Endothelial cell (in vitro differentiated cells): Measurements from ENCODE around the gene GPLD1. TPM values are rescaled to one million over a fixed set of nuclear protein-coding genes. Genes with fewer than 3 reads are reported as not detected.

Experiments
- DNase-seq: peaks from one replicate; pipeline ENCODE4 v3.0.0; 2021; ENCODE audit warnings: low spot score
- H3K27ac Mint-ChIP-seq: one replicate; pipeline ENCODE4 v1.8.0; 2021; ENCODE audit warnings: mixed read lengths, inconsistent platforms; ENCODE audit not compliant: unreplicated experiment
- H3K27me3 Mint-ChIP-seq: one replicate; pipeline ENCODE4 v1.8.0; 2021; ENCODE audit warnings: mild to moderate bottlenecking, moderate library complexity, mixed read lengths, inconsistent platforms; ENCODE audit not compliant: unreplicated experiment
- H3K36me3 Mint-ChIP-seq: one replicate; pipeline ENCODE4 v1.8.0; 2021; ENCODE audit warnings: mild to moderate bottlenecking, low read depth, mixed read lengths, inconsistent platforms; ENCODE audit not compliant: unreplicated experiment
- H3K4me1 Mint-ChIP-seq: one replicate; pipeline ENCODE4 v1.8.0; 2021; ENCODE audit warnings: mild to moderate bottlenecking, mixed read lengths, inconsistent platforms; ENCODE audit not compliant: unreplicated experiment
- H3K4me3 Mint-ChIP-seq: one replicate; pipeline ENCODE4 v1.8.0; 2021; ENCODE audit warnings: mild to moderate bottlenecking, mixed read lengths, inconsistent platforms; ENCODE audit not compliant: unreplicated experiment
- H3K9me3 Mint-ChIP-seq: one replicate; pipeline ENCODE4 v1.8.0; 2021; ENCODE audit warnings: mixed read lengths, inconsistent platforms; ENCODE audit not compliant: unreplicated experiment
- CTCF ChIP-seq: fragments of 200-600 bp; sonication (generic); IDR thresholded peaks from one replicate; pipeline ENCODE4 v1.5.0; 2021; ENCODE audit warnings: antibody characterized with exemption; ENCODE audit not compliant: unreplicated experiment
- total RNA-seq: library from RNA; stranded (reverse); fragmentation: NEBNext Ultra II Directional; extraction: Animal tissue kit (Norgen Biotek cat#: 25700); gene quantifications from one replicate; pipeline ENCODE4 v1.2.1, GENCODE V29; 2021; ENCODE audit not compliant: unreplicated experiment

The GPLD1 gene
- total RNA-seq, 1 donor from 2014 or later, result 1.2 TPM

GRCh38 chr6:24394780-24395437, 94.5 kb downstream of the GPLD1 start:
- Mint-ChIP-seq H3K27ac (no peak overlapping the region), H3K4me3 (no peak overlapping the region), H3K27me3 (peaks cover 1% of the 10 kb centered on the region), H3K4me1 (peaks cover 7% of the 10 kb centered on the region), H3K36me3 (no peaks in the 10 kb centered on the region), H3K9me3 (no peaks in the 10 kb centered on the region)
- DNase-seq, result no peak
- no peak for TF ChIP-seq CTCF

GRCh38 chr6:24394061-24394779, 95.2 kb downstream of the GPLD1 start:
- Mint-ChIP-seq H3K27ac (no peak overlapping the region), H3K27me3 (peaks cover 1% of the 10 kb centered on the region), H3K4me3 (no peak overlapping the region), H3K4me1 (peaks cover under 1% of the 10 kb centered on the region), H3K36me3 (no peaks in the 10 kb centered on the region), H3K9me3 (no peaks in the 10 kb centered on the region)
- no peak for TF ChIP-seq CTCF
- no peak for DNase-seq

GRCh38 chr6:24391756-24392405, 97.5 kb downstream of the GPLD1 start:
- no peaks in the 10 kb centered on the region for H3K36me3 Mint-ChIP-seq
- DNase-seq, result no peak
- peaks cover 1% of the 10 kb centered on the region for H3K27me3 Mint-ChIP-seq
- no peaks in the 10 kb centered on the region for H3K4me1 Mint-ChIP-seq
- no peak overlapping the region for H3K27ac Mint-ChIP-seq
- no peak for TF ChIP-seq CTCF
- no peaks in the 10 kb centered on the region for H3K9me3 Mint-ChIP-seq
- H3K4me3 Mint-ChIP-seq, result no peak overlapping the region

GRCh38 chr6:24391208-24391607, 98.2 kb downstream of the GPLD1 start:
- H3K4me3 Mint-ChIP-seq, result no peak overlapping the region
- TF ChIP-seq CTCF, result no peak
- H3K27me3 Mint-ChIP-seq, result peaks cover 1% of the 10 kb centered on the region
- H3K4me1 Mint-ChIP-seq, result no peaks in the 10 kb centered on the region
- no peak for DNase-seq
- H3K9me3 Mint-ChIP-seq, result no peaks in the 10 kb centered on the region
- H3K36me3 Mint-ChIP-seq, result no peaks in the 10 kb centered on the region
- H3K27ac Mint-ChIP-seq, result no peak overlapping the region

GRCh38 chr6:24387818-24388217, 101.6 kb downstream of the GPLD1 start:
- H3K27me3 Mint-ChIP-seq, result no peaks in the 10 kb centered on the region

More at GRCh38 chr6:24387818-24388217, 101.6 kb downstream of the GPLD1 start:
- no peak for TF ChIP-seq CTCF
- Mint-ChIP-seq H3K4me3 (no peak overlapping the region), H3K27ac (no peak overlapping the region), H3K4me1 (no peaks in the 10 kb centered on the region), H3K9me3 (no peaks in the 10 kb centered on the region), H3K36me3 (no peaks in the 10 kb centered on the region)
- DNase-seq, result no peak
